AG09319 (cell line): ENCODE measurements around the gene COL4A2.
"Not testable (repeated sequence)": the region's sequence is repeated elsewhere in the genome, so short reads cannot be mapped to it uniquely, and the experiment has no call there.

Experiments used
- DNase-seq: peaks from one replicate; pipeline ENCODE4 v3.0.0-alpha.2; 2010; ENCODE audit warnings: low read depth; ENCODE audit errors: extremely low read depth
- TF ChIP-seq, protein P1 (sequence below): IDR thresholded peaks from 2 replicates; pipeline ENCODE4 v1.5.1; 2011; ENCODE audit warnings: low read depth, mild to moderate bottlenecking, inconsistent platforms, low read length, moderate library complexity

Gene COL4A2

DNA sequence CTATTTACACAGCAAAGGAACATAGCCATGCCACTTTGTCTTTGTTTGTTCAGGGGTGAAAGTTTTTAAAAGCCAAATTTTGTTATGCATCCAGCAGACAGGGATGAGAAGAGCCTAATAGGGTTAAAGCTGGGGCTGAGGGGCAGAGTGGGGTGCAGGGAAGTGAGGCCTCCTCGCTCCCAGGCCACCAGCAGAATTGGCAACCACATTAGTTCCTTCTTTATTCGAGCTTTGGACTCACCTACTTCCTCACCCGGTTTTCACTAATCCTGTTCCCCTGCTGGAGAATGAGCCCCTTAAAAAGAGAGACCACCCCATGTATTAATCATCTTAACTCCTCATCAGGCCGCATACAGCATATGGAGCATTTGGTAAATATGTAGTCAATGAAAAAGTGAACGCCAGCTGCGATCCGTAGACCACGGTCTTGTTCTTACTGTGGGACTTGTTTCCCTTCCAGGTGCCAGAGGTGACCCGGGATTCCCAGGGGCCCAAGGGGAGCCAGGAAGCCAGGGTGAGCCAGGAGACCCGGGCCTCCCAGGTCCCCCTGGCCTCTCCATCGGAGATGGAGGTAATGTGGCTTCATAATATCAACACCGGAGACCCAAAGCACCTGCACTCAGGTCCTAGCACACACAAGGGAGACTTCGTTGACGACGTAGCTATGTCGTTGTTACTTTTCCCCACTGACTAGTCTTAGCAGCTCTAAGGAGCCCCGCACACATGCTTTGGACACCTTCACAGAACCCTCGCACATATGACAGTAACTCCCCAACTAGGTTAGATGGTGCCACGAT is 142.3 kb downstream of the COL4A2 start:
- TF ChIP-seq, protein P1, sequence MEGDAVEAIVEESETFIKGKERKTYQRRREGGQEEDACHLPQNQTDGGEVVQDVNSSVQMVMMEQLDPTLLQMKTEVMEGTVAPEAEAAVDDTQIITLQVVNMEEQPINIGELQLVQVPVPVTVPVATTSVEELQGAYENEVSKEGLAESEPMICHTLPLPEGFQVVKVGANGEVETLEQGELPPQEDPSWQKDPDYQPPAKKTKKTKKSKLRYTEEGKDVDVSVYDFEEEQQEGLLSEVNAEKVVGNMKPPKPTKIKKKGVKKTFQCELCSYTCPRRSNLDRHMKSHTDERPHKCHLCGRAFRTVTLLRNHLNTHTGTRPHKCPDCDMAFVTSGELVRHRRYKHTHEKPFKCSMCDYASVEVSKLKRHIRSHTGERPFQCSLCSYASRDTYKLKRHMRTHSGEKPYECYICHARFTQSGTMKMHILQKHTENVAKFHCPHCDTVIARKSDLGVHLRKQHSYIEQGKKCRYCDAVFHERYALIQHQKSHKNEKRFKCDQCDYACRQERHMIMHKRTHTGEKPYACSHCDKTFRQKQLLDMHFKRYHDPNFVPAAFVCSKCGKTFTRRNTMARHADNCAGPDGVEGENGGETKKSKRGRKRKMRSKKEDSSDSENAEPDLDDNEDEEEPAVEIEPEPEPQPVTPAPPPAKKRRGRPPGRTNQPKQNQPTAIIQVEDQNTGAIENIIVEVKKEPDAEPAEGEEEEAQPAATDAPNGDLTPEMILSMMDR, result no peak
- DNase-seq, result no peak

- TF ChIP-seq, protein P1, result no peak
- DNase-seq, result no peak
Measured at GRCh38 chr13:110450016-110450900, 143.2 kb downstream of the COL4A2 start.

DNA sequence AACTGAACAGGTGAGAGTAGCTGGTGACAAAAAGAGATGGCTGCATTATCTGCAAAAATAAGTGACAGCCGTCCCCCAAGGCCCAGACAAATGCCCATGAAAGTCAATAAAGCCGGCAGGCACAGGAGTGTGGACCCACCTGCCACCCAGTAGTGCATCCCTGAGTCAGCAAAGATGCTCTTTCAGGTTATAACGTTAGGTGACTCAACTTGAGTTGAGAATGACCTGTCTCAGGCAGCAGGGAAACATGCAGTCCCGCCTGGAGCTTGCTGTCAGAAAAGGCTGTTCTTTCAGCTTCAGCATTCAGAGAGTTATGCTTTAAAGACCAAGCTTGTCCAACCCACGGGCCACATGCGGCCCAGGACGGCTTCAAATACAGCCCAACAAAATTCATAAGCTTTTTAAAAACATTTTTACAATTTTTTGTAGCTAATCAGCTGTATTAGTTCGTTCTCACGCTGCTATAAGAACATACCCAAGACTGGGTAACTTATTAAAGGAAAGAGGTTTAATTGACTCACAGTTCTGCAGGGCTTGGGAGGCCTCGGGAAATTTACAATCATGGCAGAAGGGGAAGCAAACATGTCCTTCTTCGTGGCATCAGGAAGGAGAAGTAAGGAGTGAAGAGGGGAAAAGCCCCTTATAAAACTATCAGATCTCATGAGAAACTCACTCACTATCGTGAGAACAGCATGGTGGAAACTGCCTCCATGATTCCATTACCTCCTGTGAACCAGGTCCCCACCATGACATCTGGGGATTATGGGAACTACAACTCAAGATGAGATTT is 144.1 kb downstream of the COL4A2 start:
- DNase-seq, result no peak
- TF ChIP-seq, protein P1, result no peak

DNA sequence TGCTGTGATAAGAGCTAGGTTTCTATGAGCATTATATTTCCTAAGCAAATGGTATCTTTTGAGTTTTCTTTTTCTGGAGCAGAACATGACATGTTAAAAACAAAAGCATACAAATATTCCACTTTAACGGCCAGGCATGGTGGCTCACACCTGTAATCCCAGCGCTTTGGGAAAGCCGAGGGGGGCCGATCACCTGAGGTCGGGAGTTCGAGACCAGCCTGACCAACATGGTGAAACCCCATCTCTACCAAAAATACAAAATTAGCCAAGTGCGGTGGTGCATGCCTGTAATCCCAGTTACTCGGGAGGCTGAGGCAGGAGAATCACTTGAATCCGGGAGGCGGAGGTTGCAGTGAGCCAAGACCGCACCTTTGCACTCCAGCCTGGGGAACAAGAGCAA is 146.0 kb downstream of the COL4A2 start:
- DNase-seq, result not testable (repeated sequence)

GRCh38 chr13:110453797-110454196 is 146.7 kb downstream of the COL4A2 start:
- TF ChIP-seq, protein P1, result no peak
- DNase-seq, result no peak

DNA sequence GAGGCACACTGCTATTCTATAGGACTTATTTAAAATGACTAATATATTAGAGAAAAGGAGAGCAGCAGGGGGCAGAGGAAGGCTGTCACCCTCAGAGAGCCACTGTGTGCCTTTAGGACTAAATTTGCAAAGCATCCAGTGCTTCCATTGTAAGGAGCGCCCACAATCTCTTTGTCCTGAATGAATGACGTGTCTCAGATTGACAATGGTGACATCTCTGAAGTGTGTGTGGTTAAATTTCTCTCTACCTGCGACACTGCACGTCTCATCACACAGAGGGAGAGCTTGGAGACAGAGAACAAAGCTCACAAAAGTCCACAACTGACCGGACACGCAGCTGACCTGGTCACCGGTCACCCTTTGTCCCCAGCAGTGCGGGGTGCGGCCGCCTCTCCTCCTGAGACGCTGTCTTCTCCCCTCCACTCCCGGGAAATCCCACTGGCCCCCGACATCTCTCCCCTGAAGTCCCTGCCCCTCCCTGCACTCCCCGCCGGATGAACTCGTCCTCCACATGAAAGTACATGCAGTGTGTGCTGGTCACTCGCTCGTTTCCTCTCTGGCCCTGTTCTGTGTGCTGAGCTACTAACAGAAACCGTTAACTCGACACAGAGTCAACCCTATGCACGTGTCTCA is 147.3 kb downstream of the COL4A2 start:
- no peak for DNase-seq
- TF ChIP-seq, protein P1, result no peak

GRCh38 chr13:110454956-110455355 is 147.9 kb downstream of the COL4A2 start:
- no peak for DNase-seq
- TF ChIP-seq, protein P1, result no peak
